NCI-H526 treated with DMSO at 0.1 percent for 48 hours (cell line): ENCODE measurements around the gene CDC42EP4.
"Not testable (repeated sequence)": the region's sequence is repeated elsewhere in the genome, so short reads cannot be mapped to it uniquely, and the experiment has no call there.

Experiments
- DNase-seq: peaks from one replicate; lab custom pipeline; 2025; lab: John Stamatoyannopoulos, UW

CDC42EP4 gene

DNA sequence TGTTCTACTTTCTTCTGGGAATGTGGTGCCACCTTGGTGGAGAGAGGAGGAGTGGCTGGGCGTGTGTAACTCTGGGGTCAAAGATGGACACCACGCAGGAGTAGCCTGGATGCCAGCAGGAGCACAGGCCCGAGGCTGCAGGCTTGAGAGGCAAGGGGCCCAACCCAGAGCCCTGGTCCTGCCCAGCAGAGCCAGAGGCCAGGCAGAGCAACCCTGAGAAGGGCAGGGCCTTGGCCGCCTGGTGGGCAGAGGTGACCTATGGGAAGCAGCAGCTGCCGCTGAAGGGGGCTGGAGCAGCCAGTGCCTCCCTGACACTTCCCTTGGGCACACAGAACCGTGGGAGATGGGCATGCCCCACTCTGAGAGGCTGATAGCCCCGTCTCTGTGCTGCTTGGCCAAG, 32.1 kb downstream of the CDC42EP4 start:
- DNase-seq = no peak

DNA sequence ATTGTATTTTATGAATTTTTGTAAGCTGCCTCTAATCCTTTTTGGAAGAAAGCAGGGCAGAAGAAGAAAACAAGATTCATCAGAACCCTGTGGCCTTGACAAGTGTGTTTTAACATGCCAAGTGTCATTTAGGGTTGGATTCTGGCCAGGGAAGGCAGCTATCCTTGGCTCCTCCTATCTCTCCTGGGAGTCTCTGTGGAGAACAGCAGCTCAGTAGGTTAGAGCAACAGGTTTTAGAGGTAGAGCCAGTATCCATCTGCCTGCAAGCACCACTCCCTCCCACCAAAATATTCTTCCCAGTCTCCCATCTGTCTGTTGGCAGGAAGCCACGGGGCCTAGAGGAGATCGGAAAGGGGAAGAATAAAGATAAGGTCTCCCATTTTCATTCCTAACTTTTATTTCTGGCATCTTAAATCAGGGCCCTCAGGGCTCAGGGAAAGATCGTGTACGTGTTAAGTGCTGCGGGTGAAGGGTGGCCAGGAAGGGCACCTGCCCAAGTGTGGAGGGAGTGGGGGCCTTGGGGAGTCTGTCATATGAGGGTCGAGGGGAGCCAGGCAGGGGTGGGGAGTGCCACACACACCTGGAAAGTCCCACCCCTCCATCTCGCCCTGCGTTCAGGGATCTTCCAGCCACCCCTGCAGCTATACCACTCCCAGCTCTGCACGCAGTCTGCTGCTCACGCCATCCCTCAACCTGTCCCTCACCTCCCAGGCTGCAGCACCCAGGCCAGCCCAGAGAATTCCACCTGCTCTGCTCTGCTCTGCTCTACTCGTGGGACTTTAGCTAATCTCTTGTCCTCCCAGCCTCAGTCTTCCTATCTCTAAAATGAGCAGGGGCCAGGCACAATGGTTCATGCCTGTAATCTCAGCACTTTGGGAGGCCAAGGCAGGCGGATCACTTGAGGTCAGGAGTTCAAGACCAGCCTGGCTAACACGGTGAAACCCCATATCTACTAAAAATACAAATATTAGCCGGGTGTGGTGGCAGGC, 33.0 kb downstream of the CDC42EP4 start:
- DNase-seq = no peak

DNA sequence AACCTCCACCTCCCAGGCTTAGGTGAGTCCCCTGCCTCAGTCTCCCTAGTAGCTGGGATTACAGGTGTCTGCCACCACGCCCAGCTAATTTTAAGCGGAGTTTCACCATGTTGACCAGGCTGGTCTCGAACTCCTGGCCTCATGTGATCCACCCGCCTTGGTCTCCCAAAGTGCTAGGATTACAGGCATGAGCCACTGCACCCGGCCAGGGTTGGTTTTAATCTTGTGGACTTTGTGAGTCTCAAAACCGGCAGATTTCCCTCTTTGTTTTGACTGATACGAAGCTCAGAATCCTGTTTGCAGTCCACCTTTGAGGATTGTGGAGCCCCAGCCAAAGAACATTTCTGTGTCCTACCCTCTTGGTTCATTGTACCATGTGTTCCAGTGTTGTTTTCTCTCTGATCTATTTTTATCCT, 33.7 kb downstream of the CDC42EP4 start:
- DNase-seq = no peak

DNA sequence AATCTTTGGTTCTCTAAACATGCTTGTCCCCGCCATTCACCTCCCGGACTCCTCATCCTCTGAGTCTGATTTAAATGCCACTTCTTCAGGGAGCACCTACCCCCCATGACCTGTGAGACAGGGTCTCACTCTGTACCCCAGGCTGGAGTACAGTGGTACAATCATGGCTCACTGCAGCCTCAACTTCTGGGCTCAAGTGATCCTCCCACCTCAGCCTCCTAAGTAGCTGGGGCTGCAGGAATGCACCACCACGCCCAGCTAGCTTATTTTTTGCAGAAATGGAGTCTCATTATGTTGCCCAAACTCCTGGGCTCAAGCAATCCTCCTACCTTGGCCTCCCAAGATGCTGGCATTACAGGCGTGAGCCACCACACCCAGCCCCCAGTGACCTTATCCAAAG, 37.3 kb downstream of the CDC42EP4 start:
- DNase-seq = no peak

DNA sequence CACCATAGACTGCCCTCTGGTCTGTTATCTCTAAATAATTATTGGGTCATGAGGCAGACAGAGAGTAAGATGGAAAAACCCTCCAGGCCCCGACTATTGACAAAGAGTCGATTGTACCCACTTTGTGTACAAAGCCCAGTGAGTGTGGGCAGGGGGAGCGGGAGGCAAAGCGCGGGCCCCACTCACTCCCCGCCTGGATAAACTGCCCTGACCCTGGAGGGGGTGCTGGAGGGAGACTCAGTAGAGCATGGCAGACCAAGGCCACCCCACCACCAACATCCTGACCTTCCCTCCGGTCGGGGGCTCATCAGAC, 38.9 kb downstream of the CDC42EP4 start:
- peak; percentile 13 for DNase-seq

DNA sequence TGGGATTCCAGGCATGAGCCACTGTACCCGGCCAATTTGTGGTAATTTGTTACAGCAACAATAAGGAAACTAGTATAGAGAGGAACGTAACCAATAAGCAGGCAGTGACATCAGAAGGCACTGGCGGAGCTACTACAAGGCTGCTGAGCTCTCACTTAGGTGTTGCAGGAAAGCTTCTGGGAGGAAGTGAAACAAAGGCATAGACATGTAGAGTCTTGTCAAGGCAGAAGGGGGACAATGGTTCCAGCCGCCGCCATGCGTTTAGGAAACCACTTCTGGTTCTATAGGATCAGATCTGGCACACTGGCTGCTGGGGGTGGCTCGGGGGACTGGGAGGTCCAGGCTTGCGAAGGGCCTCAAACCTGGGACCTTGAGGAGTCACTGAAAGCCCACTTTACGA, 40.7 kb downstream of the CDC42EP4 start:
- no peak for DNase-seq

DNA sequence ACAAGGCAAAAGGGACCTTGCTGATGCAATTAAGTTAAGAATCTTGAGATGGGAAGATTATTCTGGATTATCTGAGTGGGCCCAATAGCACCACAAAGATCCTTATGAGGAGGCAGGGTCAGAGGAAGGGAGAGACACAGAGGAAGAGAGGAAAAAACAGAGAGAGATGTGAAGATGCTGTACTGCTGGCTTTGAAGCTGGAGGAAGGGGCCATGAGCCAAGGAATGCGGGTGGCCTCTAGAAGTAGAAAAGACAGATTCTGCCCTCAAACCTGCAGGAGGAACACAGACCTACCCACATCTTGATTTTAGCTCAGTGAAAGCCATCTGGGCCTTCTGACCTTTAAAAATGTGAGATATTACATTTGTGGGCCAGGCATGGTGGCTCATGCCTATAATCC, 42.0 kb downstream of the CDC42EP4 start:
- DNase-seq = no peak

DNA sequence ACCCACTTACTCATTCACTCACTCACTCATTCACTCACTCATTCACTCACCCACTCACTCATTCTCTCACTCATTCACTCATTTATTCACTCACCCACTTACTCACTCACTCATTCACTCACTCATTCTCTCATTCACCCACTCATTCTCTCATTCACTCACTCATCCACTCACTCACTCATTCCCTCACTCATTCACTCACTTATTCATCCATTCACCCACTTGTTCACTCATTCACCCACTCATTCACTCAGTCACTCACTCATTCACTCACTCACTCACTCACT, 42.5 kb downstream of the CDC42EP4 start:
- no peak for DNase-seq

DNA sequence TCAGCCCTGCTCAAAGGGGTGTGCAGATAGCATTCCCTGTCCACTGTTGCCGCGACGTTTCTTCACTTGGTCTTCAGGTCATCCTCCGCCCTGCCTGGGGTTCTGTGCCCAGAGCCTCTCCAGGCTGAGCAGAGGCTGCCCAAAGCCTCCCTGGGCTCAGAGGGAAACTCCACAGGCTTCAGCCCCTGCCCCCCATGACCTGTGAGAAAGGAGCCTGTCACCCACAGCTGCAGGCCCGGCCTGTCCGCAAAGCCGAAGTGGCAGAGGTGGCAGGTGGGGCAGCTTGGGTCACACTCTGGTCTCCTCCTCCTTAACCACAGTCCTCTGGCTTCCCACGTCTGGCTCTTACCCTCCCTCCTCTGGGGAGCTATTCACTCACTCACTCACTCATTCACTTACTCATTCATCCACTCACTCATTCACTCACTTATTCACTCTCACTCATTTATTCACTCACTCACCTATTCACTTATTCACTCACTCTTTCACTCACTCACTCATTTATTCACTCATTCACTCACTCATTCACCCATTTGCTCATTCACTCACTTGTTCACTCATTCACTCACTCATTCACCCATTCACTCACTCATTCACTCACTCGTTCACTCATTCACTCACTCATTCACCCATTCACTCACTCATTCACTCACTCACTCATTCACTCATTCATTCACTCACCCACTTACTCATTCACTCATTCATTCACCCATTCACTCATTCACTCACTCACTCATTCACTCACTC, 43.0 kb downstream of the CDC42EP4 start:
- no peak for DNase-seq

DNA sequence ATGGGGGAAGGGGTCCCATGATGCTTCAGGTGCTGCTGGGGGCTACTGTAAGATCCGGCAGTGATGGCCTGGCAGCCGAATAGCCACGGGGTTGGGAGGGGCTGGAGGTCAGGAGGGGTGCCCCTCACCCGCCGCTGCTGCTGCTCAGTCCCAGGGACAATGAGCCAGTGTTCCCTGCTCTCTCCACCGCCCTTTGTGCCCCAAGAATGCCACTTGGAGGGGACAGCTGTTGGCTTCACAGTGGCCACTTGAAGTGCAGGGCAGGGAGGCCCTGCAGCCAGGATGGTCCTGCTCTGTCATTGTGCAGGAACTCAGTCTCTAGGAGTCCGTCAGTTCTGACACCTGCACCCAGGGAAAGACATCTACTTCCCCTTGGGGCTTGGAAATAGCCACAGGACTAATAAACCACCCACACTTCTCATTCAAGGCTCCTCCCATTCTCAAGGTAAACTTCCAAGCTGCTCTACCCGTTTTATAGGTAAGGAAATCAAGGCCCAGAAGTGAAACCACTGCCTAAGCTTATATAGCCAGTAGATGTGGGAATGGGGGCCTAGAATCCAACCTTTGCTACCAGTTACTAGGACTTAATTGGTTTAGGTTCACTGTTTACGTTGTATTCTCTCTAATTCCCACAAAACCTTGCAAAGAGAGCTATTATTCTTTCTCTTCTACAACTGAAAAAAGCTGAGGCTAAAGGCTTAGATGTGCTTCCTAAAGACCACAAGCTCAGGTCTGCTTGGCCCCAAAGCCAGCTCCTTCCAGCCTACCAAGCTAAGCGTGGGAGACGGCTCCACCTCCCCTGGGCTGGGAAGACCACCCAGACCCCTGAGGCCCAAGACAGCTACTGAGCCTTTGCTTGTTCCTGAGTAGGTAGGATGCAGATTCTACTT, 43.9 kb downstream of the CDC42EP4 start:
- DNase-seq = no peak

DNA sequence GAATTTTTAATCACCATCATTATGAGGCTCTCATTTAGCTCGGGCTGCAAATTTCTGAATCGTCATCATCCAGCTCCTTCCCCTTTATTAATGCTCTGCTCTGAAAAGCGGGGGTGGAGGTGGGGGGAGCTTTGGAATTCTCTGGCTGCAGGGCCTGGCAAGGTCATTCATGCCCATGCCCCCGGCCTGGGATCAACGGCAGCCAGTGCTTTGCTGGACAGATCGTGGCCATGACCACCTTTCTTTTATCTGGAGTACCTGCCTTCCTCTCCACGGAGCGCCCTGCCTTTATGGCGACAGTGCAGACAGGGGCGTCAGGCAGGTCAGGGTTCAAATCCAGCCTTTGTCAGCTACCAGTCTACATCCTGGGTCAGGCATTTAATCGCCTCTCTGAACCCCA, 45.0 kb downstream of the CDC42EP4 start:
- no peak for DNase-seq

DNA sequence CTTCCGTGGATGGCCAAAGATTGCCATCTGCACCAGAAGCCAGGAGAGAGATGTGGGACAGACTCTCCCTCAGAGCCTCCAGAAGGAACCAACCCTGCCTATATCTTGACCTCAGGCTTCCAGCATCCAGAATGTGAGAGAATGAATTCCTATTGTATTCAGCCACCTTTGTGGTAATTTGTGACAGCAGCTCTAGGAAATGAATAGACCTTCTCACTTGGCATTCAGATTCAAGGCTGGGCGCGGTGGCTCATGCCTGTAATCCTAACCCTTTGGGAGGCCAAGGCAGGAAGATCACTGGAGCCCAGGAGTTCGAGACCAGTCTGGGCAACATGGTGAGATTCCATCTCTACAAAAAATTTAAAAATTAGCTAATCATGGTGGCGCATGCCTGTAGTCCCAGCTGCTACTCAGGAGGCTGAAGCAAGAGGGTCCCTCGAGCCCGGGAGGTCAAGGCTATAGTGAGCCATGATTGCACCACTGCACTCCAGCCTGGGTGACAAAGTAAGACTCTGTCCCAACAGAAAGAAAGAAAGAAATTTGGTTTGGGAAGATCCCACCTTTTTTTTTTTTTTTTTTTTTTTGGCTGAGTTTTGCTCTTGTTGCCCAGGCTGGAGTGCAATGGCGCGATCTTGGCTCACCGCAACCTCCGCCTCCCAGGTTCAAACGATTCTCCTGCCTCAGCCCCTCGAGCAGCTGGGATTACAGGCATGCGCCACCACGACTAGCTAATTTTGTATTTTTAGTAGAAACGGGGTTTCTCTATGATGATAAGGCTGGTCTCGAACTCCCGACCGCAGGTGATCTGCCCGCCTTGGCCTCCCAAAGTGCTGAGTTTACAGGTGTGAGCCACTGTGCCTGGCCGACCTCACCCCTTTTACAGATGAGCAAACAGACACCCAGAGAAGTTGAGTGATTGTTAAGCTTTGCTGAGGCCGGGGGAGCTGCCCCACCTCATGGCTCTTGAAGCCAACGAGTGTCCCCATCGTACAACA, 45.9 kb downstream of the CDC42EP4 start:
- DNase-seq = no peak

DNA sequence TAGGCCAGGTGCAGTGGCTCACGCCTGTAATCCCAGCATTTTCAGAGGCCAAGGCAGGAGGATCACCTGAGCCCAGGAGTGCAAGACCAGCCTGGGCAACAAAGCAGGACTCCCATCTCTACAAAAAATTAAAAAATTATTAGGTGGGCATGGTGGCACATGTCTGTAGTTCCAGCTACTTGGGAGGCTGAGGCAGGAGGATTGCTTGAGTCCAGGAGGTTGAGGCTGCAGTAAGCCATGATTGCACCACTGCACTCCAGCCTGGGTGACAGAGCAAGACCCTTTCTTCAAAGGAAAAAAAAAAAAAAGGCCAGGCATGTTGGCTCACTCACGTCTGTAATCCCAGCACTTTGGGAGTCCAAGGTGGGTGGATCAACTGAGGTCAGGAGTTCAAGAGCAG, 47.4 kb downstream of the CDC42EP4 start:
- DNase-seq = not testable (repeated sequence)

DNA sequence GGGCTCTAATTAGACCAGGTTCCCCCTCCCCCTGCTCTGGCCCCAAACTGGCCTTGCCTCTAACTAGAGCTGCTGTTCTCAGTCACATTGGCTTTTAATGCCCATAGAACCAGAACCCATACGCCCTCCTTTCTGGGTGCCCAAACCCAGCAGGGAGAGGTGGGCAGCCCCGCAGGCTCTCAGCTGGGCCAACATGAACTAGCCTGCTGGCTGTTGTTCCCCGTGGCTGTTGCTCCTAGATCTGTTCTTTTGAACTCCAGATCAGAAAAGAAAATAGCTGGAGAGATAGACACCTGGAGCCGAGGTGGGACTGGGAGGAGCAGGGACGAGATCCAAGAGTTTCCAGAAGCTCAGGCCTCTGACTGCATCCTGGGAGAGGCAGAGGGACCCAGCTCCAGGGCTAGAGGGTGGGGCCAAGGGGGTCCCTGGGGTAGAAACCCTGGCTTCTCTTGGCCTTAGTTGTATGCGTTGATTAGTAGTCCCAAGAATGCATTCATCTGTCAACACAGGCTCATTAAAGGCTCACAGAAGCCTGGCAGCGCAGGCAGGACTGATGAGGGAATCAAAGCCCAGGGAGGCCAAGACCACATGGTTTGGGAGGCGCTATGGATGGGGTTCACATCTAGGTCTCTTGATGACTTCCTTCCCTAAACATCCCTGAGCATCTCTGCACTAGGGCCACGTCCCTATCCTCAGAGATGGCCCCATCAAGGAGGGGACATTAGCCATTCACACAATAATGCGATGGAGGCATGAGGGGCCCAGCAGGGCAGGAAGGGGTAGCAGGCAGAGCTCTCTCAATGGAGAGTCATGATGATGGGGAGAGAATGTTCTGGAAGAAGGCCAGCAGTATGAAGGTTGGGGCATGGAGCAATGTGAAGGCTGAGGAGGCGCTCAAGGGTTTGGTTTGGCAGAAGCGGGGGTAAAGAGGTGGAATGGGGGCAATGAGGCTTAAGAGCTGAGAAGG, 48.8 kb downstream of the CDC42EP4 start:
- no peak for DNase-seq

DNA sequence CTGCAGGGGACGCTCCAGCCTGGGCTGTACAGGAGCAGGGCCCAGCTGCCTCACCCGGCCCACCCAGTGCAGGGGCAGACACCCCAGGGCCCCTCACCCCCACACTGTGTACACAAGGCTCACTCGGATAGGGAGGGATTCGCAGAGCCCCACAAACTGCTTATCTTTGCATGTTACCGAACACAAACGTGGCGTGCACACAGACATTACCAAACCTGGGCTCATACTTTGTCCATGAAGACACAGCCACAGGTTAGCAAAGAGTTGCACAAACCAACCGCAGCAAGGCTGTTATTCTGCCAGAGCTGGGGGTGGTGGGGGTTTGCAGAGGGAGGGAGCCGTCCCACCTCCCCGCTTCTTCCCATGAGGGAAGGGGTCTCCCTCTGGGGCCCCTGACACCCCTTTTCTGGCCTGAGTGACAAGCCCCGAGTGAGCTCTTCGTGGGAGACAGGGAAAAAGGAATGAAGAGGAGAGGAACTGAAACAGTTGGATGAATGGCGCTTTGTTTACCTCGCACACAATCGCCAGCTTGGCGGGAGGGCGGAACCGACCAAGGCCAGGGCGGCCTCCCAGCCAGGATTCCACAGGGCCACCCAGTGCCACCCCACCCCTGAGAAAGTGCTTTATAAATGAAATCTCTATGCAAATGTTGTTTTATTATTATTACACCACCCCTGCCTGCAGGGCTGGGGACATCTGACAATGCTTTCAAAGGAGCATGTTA, 49.7 kb downstream of the CDC42EP4 start:
- DNase-seq = peak; percentile 94

DNA sequence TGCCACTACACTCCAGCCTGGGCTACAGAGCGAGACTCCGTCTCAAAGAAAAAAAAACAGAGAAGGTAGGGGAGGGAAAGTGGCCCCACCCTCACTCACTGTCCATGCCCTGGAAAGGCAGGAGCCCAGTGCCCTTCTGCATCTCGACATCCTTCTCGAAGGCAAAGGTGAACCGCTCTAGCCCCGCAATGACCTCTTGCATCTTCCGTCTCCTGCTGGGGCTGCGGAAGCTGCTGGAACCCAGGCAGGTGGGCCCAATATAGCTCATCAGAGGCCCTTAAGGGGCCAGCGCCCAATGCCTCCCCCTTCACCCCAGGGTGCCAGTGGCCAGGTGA, 50.2 kb downstream of the CDC42EP4 start, which contains the start of gene CPSF4L:
Gene CPSF4L, minus strand, starts transcription at position 264 of the 335 bp plus-strand sequence. Its CDS starts 62 bp downstream, at position 202.
- no peak for DNase-seq

DNA sequence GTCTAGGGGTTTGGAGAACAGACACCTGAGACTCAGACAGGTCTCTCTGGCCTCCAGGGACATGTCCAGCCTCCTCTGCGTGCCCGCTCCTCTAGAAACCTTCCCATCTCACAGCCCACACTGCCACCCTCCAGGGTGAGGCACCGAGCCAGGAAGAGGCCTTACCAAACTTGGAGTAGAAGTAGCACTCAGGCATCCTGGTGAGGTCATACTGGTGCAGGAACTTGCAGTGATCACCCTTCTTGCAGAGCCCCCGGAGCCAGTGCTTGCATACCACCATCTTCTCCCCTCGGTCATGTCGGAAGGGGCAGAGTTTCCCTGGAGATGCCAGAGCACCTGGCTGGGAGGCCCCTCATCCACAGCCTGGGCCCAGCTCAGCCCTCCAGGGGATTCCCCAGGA, 54.3 kb downstream of the CDC42EP4 start:
- no peak for DNase-seq

DNA sequence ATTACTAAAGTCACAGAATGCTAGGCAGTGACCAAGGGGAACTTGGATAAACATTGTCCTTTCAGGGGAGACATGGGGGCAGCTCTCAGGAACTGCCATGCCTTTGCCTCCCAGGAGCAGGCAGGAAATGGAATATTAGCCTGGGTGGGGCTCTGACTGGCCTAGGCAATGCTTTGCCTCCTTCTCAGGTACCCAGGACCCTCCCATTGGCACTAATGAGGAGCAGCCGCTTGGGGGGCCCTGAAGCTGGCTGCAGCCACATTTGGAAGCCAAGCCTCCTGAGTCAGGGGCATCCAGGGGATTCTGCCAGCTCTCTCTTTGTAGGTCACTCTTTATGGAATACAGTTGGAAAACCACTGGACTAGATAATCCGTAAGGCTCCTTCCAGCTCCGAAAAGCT, 55.6 kb downstream of the CDC42EP4 start:
- DNase-seq = no peak

DNA sequence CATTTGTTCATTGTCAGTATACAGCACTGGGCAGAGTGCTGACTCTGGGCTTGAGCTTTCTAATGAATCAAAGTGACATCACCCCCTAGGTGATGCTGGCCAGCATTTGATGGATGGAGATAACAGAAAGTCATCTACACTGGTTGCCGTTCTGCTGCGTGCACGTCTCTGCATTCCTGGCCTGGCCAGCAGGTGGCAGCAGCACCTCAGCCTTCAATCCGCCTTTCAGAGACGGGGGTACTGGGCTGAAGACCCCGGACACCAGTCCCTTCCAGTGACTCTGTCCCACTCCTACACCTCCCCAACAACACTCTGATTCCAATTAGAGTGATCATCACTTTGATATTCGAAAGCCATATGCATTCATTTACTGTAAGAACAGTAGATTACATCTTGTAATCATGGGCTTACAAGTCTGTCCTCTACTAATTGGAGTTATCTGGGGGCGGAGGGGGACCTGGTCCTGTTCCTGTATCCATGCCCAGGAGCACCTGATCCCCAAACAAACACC, 56.1 kb downstream of the CDC42EP4 start:
- DNase-seq = peak; percentile 8
